EL (cell line): ENCODE results near the gene MMP23B.

Experiments
- DNase-seq: peaks from one replicate; pipeline ENCODE4 v3.0.0-alpha.2; 2016

Gene MMP23B

DNA sequence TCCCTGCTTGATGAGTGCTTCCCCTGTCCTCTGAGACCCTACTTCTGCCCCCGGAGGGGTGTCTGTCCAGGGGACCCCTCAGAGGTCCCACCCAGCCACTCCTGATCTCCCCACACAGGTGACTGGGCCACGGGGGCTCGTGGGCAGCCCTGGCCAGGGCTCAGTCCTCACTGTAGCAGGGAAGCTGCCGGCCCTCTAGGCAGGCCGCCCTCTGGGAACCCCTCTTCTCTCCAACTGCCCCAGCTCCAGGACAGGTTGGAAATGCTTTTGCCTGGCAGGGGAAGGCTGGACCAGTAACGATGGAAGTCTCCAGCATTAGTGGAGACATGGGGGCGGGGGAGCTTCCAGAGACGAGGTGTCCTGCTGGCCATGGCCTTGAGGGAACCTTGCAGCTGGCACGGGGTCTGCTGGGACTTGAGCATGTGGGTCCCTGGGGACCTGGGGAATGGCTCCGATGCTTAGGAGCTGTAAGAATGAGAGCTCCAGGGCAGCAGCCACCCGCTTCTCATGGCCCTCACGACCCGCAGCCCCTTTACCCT lies 28.9 kb upstream of the MMP23B start:
- no peak for DNase-seq

DNA sequence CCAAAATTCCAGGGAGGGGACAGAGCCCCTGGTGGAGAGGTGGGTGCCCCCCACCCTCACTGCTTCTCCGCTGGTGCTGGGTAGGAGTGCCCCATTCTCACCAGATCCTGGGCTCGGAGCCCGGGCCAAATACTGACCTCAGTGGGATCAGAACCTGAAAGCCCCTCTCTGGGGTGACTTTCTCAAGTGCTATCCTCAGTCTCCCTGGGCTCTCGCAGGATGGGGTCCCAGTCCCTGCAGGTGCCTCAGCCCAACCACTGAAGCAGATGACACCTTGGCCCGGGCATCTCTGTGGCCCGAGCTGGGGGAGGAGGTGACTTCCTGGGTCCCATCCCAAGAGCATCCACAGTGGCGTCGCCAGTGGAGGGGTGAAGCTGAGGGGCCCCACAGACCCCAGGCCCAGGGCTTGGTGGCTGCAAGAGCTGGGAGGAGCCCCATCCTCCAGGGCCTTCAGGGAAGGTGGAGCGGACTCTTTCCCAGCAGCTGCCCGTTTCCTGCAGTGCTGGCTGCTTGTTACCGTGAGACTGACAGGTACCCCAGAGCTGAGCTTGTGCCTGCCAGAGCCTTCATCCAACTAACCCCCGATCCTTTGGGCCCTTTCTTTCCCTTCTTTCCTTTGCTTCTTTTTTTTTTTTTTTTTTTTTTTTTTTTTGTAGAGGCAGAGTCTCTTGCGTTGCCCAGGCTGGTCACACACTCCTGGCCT lies 28.2 kb upstream of the MMP23B start:
- no peak for DNase-seq

DNA sequence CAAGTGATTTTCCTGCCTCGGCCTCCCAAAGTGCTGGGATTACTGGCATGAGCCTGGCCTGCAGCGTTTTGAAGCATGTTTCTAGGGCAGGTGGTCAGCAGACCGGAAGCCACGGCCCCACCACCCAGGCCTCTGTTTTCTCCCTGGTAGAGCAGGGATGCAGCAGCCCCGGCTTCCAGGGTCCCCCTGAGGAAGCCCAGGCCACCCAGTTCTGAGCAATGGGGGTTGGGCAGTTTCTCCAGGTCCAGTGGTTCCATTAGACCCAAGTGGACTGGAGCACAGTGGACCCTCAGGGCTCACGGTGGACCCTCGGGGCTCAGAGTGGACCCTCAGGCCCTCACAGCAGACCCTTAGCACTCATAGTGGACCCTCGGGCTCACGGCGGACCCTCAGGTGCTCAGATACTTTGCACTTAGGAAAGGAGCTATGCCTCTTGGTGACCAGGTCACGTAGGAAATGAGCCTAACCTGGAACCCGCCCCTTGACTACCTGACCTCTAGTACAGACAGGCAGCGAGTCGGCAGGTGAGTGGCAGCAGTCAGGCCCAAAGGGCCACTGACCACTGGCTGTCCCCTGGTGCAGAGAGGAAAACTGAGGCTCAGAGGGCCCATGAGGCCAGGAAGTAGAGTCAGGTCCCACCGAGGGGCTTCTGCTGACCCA lies 27.5 kb upstream of the MMP23B start:
- no peak for DNase-seq

DNA sequence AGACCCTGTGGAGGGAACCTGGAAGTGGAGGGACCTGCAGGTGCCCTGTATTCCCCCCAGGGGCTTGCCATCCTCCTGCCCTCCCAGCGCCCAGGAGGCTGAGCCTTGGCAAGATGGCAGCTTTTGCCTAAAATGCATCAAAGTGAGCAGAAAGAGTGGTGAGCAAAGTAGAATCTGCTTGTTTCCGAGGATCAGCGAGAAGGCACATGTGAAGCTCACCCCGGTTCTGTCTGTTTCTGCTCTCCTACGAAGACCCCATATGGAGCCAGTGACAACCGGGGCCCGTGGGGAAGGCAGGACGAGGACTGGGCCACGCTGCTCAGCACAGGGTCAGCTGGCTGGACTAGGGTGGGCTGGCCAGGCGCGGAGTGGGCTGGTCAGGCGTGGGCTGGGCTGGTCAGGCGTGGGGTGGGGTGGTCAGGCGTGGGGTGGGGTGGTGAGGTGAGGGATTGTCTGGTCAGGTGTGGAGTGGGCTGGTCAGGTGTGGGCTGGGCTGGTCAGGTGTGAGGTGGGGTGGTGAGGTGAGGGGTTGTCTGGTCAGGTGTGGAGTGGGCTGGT lies 26.9 kb upstream of the MMP23B start:
- no peak for DNase-seq

DNA sequence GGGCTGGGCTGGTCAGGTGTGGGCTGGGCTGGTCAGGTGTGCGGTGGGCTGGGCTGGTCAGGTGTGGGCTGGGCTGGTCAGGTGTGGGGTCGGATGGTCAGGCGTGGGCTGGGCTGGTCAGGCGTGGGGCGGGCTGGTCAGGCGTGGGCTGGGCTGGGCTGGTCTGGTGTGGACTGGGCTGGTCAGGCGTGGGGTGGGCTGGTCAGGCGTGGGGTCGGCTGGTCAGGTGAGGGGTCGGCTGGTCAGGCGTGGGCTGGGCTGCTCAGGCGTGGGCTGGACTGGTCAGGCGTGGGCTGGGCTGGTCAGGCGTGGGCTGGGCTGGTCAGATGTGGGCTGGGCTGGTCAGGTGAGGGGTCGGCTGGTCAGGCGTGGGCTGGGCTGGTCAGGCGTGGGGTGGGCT lies 26.2 kb upstream of the MMP23B start:
- DNase-seq, result no peak

DNA sequence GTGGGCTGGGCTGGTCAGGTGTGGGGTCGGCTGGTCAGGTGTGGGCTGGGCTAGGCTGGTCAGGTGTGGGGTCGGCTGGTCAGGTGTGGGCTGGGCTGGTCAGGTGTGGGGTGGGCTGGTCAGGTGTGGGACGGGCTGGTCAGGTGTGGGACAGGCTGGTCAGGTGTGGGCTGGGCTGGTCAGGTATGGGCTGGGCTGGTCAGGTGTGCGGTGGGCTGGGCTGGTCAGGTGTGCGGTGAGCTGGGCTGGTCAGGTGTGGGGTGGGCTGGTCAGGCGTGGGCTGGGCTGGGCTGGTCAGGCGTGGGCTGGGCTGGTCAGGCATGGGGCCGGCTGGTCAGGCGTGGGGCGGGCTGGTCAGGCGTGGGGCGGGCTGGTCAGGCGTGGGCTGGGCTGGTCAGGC lies 25.7 kb upstream of the MMP23B start:
- DNase-seq, result no peak

DNA sequence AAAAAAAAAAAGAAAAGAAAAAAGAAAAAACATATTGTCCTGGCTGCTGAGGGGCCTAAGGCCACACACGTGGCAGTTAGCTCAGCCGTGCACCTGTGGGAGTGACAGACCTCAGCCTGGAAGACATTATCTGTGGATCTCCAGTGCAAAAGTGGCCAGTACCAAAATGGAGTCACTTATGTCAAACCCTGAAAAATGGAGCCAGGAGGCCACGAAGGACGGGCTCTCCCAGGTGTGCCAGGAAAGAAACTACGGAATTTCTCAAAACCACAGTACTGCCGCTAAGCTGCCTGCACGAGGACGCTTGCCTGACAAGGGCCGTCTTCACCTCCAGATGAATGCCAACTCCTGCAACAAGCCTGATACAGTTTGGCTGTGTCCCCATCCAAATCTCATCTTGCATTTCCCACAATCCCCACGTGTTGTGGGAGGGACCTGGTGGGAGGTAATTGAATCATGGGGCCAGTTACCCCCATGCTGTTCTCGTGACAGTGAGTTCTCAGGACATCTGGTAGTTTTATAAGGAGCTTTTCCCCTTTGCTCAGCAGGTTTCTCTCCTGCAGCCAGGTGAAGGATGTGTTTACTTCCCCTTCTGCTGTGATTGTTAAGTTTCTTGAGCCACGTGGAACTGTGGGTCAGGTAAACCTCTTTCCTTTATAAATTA lies 22.0 kb upstream of the MMP23B start:
- no peak for DNase-seq

DNA sequence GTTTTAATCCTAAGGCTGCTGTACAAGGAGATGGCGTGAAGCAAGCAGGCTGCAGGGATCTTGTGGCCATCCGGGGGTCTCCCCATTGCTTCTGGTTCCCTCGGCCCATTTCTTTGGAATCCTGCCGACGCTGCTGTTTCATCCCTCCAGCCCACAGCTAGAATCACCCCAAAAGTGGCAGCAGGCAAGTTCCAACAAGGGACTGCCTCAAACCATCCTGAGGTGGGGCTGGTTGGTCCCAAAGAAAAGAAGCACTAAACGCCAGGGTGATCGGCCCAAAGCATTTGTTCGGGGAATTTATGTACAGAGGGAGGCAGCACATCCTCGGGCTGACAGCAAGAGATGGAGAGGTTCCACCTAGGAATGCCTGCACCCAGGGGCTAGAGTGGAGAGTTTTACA lies 21.2 kb upstream of the MMP23B start:
- no peak for DNase-seq

DNA sequence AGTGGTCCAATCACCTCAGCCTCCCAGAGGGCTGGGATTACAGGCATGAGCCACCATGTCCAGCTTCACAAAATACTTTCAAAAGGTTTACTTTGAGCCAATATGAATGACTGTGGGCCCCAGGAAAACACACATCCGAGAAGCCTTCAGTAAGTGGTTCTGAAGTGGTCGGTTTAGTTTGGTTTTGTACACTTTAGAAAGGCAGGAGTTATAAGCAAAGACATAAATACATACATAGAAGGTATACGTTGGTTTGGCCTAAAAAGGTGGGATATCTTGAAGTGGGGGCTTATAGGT lies 19.9 kb upstream of the MMP23B start:
- DNase-seq, result no peak

DNA sequence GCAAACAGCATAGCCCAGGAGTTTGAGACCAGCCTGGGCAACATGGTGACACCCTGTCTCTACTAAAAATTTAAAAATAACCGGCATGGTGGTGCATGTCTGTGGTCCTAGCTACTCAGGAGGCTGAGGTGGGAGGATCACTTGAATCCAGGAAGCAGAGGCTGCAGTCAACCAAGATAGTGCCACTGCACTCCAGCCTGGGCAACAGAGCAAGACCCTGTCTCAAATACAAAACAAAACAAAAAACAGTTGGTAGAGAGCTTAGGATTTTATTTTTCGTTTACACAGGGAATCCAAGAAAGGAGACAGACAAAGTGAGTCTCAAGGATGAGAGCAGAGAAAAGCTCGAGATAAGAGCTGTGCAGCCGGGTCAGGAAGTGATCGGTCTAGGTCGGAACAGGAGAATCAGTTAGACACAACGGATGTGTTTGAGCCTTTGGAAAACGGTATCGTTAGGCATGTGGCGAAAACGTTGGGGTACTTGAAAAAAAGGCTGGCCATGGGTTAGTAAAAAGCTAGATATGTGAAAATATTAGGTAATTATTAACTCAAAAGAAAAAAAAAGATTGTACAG lies 18.4 kb upstream of the MMP23B start:
- DNase-seq, result no peak

DNA sequence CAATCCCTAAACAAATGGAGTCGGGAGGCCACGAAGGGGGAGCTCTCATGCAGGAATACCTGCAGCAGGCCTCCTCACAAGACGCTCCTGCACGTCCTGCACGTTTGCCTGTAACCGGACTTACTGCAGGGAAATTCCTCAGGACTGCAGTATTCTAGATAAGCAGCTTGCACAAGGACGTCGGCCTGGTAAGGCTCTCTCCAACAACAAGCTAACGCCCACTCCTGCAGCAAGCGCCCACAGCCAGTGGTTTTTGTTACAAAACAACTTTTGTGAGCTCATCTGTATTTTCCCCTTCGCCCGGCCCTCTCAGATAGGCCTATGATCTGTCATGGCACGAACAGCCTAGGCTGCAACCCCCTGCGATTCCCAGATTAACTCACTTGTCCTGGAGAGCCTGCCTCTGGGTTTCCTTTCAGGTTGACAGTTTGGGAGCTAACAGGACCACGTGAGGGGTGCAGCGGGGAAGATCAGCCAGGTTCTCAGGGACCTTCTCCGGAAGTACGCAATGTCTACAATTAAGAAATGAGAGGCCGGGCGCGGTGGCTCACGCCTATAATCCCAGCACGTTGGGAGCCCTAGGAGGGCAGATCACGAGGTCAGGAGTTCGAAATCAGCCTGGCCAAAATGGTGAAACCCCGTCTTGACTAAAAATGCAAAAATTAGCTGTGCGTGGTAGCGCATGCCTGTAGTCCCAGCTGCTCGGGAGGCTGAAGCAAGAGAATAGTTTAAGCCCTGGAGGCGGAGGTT lies 17.6 kb upstream of the MMP23B start:
- DNase-seq, result peak; percentile 49

DNA sequence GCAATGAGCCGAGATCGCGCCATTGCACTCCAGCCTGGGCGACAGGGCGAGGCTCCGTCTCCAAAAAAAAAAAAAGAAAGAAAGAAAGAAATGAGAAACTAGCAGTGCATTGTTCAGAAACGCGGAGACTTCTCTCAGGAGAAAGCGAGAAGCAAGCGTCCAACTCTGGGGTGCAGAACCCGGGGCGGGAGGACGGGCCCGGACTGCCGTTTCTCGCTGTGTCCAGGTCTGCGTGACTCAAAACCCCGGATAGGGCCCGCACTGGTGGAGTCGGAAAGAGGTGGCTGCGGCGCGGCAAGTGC lies 17.1 kb upstream of the MMP23B start:
- DNase-seq, result no peak

DNA sequence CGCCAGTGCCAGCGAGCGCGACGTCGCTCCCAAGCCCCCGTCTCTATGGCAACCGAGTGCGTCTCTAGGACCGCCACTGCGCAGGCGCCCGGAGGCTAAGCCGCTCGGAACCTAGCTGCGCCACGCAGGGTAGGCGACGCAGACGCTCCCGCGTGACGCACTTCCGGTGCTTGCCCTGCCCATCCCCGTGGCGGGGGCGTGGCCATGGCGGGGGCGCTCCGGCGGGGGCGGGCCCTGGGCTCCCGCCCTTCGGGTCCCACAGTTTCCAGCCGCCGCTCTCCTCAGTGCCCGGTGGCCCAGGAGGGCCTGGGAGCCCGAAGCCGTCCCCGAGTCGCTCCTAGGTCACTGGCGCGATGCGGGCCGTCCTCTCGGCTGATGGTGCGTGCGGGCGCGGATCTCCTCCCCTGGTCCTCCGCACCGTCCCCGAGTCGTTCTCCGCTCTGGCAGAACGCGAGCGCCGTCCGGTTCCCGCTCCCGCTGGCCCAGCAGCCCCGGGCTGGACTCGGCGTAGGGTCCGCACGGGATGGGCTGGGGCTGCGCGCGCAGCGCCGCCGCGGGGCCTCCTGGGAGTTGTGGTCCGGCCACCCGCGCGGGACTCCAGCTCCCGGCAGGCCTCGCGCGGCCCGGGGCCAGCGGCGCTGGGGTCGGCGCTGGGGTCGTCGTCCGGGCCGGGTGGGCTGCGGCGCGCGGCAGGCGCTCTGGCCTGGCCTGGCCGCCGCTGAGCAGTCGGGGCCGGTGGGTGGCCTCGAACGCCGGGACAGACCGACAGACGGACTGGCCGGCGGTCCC lies 16.5 kb upstream of the MMP23B start, which contains the start of gene MIB2:
MIB2 (plus strand) TSS at position 245 of the 789 bp plus-strand sequence. CDS start 7,953 bp downstream, outside the sequence.
- DNase-seq, result peak; percentile 96

DNA sequence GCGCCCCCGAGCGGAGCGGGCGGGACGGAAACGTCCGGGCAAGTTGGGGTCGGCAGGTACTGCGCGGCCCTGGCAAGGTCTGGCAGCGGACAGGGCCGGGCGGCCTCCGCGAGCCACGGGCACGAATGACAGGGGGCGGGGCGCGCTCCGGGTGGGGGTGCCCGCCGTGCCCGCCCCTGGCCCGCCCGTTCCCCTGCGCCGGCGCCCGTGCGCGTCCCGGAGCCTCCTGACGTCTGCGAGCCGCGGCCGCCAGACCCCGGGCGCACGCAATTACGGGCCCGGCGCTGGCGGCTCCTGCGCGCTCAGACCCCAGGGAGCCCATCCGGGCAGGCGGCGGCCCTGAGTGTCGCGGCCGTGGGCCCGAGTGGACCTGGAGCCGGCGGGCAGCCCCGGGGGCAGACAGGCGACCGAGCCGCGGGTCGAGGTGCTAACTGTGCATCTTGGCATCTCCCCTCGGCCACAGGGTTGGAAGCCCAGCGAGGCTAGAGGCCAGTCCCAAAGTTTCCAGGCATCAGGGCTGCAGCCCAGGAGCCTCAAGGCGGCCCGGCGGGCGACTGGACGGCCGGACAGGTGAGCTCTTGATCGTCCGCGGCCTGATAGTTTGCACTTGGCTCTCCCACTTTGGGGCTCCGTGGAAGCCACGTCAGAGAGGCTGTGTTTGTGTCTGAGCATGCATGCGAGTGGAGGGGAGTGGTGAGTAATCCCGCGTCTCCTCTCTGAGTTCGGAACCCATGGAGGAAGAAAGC lies 15.8 kb upstream of the MMP23B start:
- peak; percentile 36 for DNase-seq

DNA sequence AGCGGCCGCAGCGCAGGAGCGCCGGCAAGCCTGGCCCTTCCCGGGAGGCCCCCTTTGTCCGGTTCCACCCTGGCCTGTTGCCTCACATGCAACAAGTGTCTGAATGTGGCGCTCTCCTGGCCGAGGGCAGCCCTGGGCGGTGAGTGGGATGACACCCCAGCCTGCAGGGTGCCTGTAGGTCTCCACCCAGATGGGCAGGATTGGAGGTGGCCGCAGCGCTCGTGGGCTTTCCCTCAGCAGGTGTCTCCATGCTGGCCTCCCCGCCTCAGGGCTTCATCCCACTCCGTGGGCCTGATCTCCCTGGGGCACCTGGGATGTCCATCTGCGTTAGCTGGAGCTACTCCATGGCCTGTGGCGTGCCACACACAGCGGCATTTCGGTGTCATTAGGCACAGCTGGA lies 15.1 kb upstream of the MMP23B start:
- no peak for DNase-seq

DNA sequence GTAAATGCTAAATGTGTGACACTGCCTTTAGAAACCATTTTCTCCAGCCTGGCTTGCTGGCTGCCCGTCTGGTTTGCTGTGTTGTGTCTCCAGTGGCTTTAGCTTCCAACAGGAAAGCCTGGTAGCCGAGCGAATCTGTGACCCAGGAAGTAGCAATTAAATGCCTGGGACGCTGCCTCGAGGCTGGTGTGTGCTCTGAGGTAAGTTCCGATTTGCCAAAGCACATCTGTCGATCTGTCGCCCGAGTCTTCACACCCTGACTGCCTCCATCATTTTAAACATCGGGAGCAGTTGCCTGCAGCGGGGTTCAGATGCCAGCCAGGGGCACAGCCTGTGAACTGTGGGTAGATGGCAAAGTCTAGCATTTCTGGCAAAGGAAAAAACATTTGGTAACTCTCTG lies 14.5 kb upstream of the MMP23B start:
- DNase-seq, result no peak

DNA sequence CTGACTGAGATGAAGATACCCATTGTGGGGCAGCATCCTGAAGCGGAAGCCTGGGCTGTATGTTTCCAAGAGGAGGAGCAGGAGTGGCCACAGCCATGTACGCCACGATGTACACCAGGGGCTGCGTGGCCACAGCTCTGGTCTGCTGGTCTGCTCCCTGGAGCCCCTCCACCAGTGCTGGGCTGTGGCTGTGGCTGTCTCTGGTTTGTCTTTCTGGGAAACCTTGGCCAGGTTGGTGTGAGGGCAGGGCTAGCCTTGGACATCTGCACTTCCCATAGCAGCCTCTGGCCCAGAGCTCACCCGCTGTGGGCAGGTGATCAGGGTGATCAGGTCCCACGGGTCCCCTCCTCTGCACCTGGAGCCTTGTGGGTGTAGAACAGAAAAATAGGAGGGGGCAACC lies 14.0 kb upstream of the MMP23B start:
- no peak for DNase-seq

DNA sequence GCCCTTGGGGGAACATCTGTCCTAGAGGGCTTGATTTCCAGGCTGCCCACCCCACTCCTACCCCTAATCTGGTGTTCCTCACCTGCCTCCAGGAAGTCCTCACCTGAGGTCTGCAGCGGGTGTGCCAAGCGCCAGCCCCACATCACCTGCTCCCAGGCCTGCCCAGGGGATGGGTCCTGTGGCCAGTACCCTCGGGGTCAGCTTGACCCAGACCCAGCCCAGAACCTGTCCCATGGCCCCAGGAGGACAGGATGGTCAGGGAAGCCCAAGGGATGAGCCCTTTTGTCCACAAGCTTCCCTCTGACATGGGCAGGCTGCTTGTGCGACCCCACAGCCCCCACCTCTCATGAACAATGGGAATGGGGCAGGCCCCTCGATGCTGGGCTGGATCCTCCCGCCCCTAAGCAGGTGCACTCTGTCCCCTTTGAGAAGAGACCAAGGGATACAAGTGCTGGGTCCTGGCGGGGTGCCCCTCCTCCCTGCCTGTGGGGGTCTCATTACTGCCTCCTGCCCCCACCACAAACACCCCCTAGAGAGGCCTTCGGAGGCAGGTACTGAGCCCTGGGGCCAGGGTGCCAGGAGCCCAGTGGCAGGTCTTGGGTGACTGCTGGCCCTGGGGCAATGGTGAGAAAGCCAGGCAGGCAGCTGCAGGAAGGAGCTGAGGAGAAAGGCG lies 13.4 kb upstream of the MMP23B start:
- no peak for DNase-seq

DNA sequence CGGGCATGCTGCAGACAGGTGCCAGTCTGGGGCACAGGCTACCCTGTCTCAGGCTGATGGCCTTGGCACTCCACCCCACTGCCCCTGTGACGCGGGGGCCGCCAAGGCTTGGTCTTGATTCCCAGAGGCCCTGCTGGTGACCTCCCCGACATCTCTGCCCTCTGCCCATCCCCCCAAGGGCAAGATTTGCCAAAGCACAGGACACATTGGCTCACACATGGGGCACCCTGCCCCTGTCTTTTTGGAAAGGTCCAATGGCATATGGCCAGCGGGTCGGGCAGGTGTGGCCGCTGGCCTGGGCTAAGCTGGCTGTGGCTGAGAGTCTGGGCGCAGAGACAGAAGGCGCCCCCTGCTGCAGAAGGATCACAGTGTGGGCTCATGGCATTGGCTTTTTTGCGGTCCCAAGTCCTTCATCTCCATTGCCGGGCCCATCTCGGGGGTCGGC lies 12.0 kb upstream of the MMP23B start:
- DNase-seq, result no peak

DNA sequence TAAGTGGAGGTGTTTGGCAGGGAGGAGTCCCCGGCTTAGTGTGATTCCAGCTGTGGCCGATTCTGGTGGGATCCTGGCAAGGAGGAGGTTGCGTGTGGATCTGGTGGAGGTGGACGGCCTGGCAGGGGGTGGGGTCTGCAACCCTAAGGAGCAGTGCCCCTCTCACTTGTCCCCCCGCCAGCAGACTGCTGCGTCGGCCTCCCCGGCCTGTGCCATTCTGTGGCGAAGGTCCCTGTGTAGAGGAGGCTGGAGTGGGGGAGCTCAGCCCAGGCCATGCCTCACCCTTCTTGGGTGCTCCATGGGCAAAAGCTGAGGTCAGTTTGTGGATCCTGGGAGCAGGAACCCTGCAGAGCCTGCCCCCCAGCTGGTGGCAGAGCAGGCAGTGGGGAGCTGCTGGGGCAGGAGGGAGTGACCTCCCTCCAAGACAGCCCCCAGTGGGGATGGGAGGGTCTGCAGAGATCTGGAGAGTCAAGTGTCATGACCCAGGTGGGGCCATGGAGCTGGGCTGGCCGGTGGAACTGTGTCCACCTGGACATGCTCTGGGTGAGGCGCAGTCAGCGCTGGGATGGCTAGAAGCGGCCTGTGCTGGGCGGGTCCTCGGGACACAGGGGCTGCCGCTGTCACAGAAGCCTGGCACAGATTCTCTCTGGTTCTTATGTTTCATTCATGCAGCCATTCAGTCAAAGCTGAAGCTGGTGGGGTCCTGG lies 11.4 kb upstream of the MMP23B start:
- no peak for DNase-seq
